Heart right ventricle (tissue), 16 donors: ENCODE data around the gene FRMD5. TPM values are rescaled to one million over a fixed set of nuclear protein-coding genes. Genes with fewer than 3 reads are reported as not detected.

Experiments used
- ATAC-seq, 8 donors: fragments of 200-7000 bp; cut with Tn5 transposase; one replicate each; pipeline ENCODE4 v1.9.1; 2020; ENCODE audit warnings: mild to moderate bottlenecking in 8 of 8, moderate library complexity in 8 of 8, moderate number of reproducible peaks in 1 of 8
- DNase-seq, 2 donors: peaks; one replicate each; pipeline ENCODE4 v3.0.0-alpha.2; 2020
- H3K27ac ChIP-seq, 10 donors: fragments of 200-600 bp; sonication (generic) in 2 of 10; one replicate each; pipeline versions ENCODE4 v1.5.0 to v1.8.0; 2020 to 2022; ENCODE audit warnings: mild to moderate bottlenecking in 3 of 10
- H3K27me3 ChIP-seq, 7 donors: fragments of 200-600 bp; one replicate each; pipeline ENCODE4 v1.8.0; 2021 to 2022; ENCODE audit warnings: mild to moderate bottlenecking in 2 of 7
- H3K36me3 ChIP-seq, 9 donors: fragments of 200-600 bp; sonication (generic) in 1 of 9; one replicate each; pipeline versions ENCODE4 v1.5.0 to v1.8.0; 2020 to 2022; ENCODE audit warnings: mild to moderate bottlenecking in 2 of 9
- H3K4me1 ChIP-seq, 9 donors: fragments of 200-600 bp; sonication (generic) in 1 of 9; one replicate each; pipeline versions ENCODE4 v1.5.0 to v1.8.0; 2020 to 2022; ENCODE audit warnings: mild to moderate bottlenecking in 4 of 9
- H3K4me3 ChIP-seq, 10 donors: fragments of 200-600 bp; sonication (generic) in 2 of 10; one replicate each; pipeline versions ENCODE4 v1.5.0 to v1.8.0; 2020 to 2022; ENCODE audit warnings: mild to moderate bottlenecking in 7 of 10, moderate library complexity in 2 of 10
- H3K9me3 ChIP-seq, 11 donors: fragments of 200-600 bp in 10 of 11; sonication (generic) in 2 of 11; one replicate each; pipeline versions ENCODE4 v1.5.0 to v1.8.0; 2013 to 2022; ENCODE audit warnings: mild to moderate bottlenecking in 2 of 11, control low read depth in 1 of 11, moderate library complexity in 1 of 11
- WGBS, 2 donors: extraction: QIAGEN DNeasy Blood & Tissue Kit; methylation state at CpG; one replicate each; pipeline ENCODE4 v1.1.7; 2013; ENCODE audit warnings: inconsistent platforms in 1 of 2; 5-methylcytosine and 5-hydroxymethylcytosine counted together
- intact Hi-C, 10 donors: fragments of 100-400 bp; cut with DNase I; formaldehyde crosslinking; loops; one replicate each; pipeline versions ENCODE4 v1.11.1 to v1.14.2; 2022
- polyA plus RNA-seq, 2 donors: library from polyadenylated mRNA; stranded (reverse); fragments of 200-250 nt; gene quantifications; one replicate each; pipeline ENCODE4 v1.2.3, GENCODE V29; 2013
- total RNA-seq, 10 donors: library from RNA; stranded (reverse); fragmentation: NEBNext Ultra II Directional in 3 of 10; extraction: Animal tissue kit (Norgen Biotek cat#: 25700) in 3 of 10; gene quantifications; one replicate each; pipeline versions ENCODE4 v1.2.1 to v1.2.4, GENCODE V29; 2021 to 2023
- TF ChIP-seq, protein P1 (sequence below), 9 donors: fragments of 200-600 bp; sonication (generic) in 2 of 9; IDR thresholded peaks; one replicate each; pipeline versions ENCODE4 v1.5.0 to v1.8.0; 2021 to 2022; ENCODE audit warnings: antibody characterized with exemption in 9 of 9, mild to moderate bottlenecking in 5 of 9, moderate library complexity in 1 of 9
- donor health status: Arrhythmogenic right ventricular cardiomyopathy.
- donor health status: ischemic (EF 13 %, LVEDD 7.1; RV severe dilation, severe dysfunction).
- donor health status: healthy with polysubstance abuse.
- donor health status: DM: no; HTN: yes; CAD: no.
- donor health status: DM: no; HTN: no; CAD: no.
- donor health status: ischemic (EF 25% LVEDD 6.9; RV normal size, moderate dysfunction).
- donor health status: ischemic (EF 25% LVEDD 5.7; RV mildly dilated, moderate dysfunction).
- donor health status: healthy.
- donor health status: DM: yes; HTN: yes; CAD: no.
- donor health status: Ischemic cardiomyopathy.
- donor health status: ischemic (EF 35%, LVEDD 5.7; RV mildly dilated, moderate dysfunction).
- donor health status: nonischemic (EF 11% LVEDD 7.7; RV severe dilation, severe dysfunction).
- donor health status: DM: yes; HTN: yes; CAD: no.
- donor health status: PGD.
- donor health status: ischemic (EF 29% LVEDD 5.4; RV normal size, mild dysfunction).
- donor health status: nonischemic (EF 23%, LVEDD 6.1; RV moderate dilation, normal function).

Gene FRMD5
- total and polyA plus RNA-seq, 12 donors = 7.2 to 86.3 (median 55.3) TPM

GRCh38 chr15:43824302-43825246, 370.5 kb downstream of the FRMD5 start, which contains the start of gene MFAP1:
TSS of gene MFAP1 (minus strand) at chr15:43824690. CDS start at chr15:43824569, 121 bp downstream.
- Histone ChIP-seq H3K9me3 (no peaks in the 10 kb centered on the region), H3K27me3 (no peaks in the 10 kb centered on the region), H3K27ac (peak within 1 kb of the TSS; percentile 9 to 97 (median 86)), H3K4me3 (peak within 1 kb of the TSS; percentile 73 to 97 (median 83)), H3K36me3 (peaks cover 0 to 20% (median 0%) of the 10 kb centered on the region in 9 donors), H3K4me1 (peaks cover 15 to 65% (median 45%) of the 10 kb centered on the region in 9 donors)
- intact Hi-C loops = no loop called here
- ATAC-seq = peak; percentile 93 to 98 (median 97)
- TF ChIP-seq, protein P1, sequence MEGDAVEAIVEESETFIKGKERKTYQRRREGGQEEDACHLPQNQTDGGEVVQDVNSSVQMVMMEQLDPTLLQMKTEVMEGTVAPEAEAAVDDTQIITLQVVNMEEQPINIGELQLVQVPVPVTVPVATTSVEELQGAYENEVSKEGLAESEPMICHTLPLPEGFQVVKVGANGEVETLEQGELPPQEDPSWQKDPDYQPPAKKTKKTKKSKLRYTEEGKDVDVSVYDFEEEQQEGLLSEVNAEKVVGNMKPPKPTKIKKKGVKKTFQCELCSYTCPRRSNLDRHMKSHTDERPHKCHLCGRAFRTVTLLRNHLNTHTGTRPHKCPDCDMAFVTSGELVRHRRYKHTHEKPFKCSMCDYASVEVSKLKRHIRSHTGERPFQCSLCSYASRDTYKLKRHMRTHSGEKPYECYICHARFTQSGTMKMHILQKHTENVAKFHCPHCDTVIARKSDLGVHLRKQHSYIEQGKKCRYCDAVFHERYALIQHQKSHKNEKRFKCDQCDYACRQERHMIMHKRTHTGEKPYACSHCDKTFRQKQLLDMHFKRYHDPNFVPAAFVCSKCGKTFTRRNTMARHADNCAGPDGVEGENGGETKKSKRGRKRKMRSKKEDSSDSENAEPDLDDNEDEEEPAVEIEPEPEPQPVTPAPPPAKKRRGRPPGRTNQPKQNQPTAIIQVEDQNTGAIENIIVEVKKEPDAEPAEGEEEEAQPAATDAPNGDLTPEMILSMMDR (IDR thresholded peaks at IDR 0.05) = no peak
- WGBS, 2 donors = 8 to 9% methylated on average over 46 of the region's 46 CpGs
- peak; percentile 90 to 96 for DNase-seq

DNA sequence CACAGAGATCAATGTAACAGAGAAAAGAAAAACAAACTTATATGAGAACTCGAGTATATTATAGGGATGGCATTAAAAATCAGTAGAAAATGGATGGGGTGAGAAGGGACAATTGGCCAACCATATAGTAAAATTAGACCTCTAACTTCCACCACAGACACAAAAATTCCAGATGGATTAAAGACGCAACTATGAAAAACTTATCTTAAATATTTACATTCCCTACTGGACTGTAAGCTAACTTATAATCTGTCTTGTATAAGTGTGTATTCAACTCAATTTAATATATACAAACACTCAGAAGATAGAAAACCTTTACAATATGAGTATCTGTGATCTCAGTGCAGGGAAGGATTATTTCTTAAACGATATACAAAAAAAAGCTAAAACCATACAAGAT, 373.6 kb downstream of the FRMD5 start:
- DNase-seq (no peak), ATAC-seq (no peak)
- intact Hi-C loops = no loop called here
- H3K4me1 ChIP-seq = peaks cover 10 to 45% (median 32%) of the 10 kb centered on the region in 9 donors
- no peaks in the 10 kb centered on the region for H3K9me3 ChIP-seq
- no peak overlapping the region for H3K4me3 ChIP-seq
- H3K36me3 ChIP-seq = peaks cover 0 to 43% (median 5%) of the 10 kb centered on the region in 9 donors
- no peak overlapping the region for H3K27ac ChIP-seq
- TF ChIP-seq, protein P1 (IDR thresholded peaks at IDR 0.05) = no peak
- no peaks in the 10 kb centered on the region for H3K27me3 ChIP-seq
- WGBS, 2 donors = 83 to 84% methylated on average over 3 of the region's 3 CpGs

Other genes starting within 250 kb of the FRMD5 start
- 10 to 100 TPM; 23.9 to 39.4 (median 29.8) TPM for gene GOLM2, start 93.4 kb upstream of the FRMD5 start, total RNA-seq
- 10 to 100 TPM; 15.3 to 16.3 TPM for gene GOLM2, start 93.4 kb upstream of the FRMD5 start, polyA plus RNA-seq
- 10 to 100 TPM; 12.9 to 22.3 (median 19.1) TPM for gene CTDSPL2, start 232.4 kb upstream of the FRMD5 start, total RNA-seq
- gene CTDSPL2, start 232.4 kb upstream of the FRMD5 start, polyA plus RNA-seq = 1 to 10 TPM; 3.5 to 4.3 TPM